ENCODE measurements around the gene MYO3B.

MYO3B gene

GRCh38 chr2:170449034-170449433 is 271.1 kb downstream of the MYO3B start:
- no peak overlapping the region for H3K27ac ChIP-seq
- no peak for TF ChIP-seq CTCF (conservative IDR thresholded peaks at IDR 0.05)
- no peak for TF ChIP-seq ZFX (IDR thresholded peaks at IDR 0.05)

- no peak overlapping the region for H3K27ac ChIP-seq
- no peak for TF ChIP-seq ZFX (IDR thresholded peaks at IDR 0.05)
- no peak for TF ChIP-seq CTCF (conservative IDR thresholded peaks at IDR 0.05)
Observed at GRCh38 chr2:170454471-170455372, 276.8 kb downstream of the MYO3B start.

GRCh38 chr2:170455617-170456426 is 277.9 kb downstream of the MYO3B start:
- no peak overlapping the region for H3K27ac ChIP-seq
- TF ChIP-seq ZFX (IDR thresholded peaks at IDR 0.05) = no peak
- no peak for TF ChIP-seq CTCF (conservative IDR thresholded peaks at IDR 0.05)

GRCh38 chr2:170456914-170457313 is 279.0 kb downstream of the MYO3B start:
- TF ChIP-seq CTCF (conservative IDR thresholded peaks at IDR 0.05) (no peak), ZFX (IDR thresholded peaks at IDR 0.05) (no peak)
- H3K27ac ChIP-seq = no peak overlapping the region

- no peak for TF ChIP-seq CTCF (conservative IDR thresholded peaks at IDR 0.05)
- no peak for TF ChIP-seq ZFX (IDR thresholded peaks at IDR 0.05)
- H3K27ac ChIP-seq = no peak overlapping the region
Observed at GRCh38 chr2:170457742-170458141, 279.8 kb downstream of the MYO3B start.

- H3K27ac ChIP-seq = no peak overlapping the region
- TF ChIP-seq CTCF (conservative IDR thresholded peaks at IDR 0.05) = peak; percentile 8
- TF ChIP-seq ZFX (IDR thresholded peaks at IDR 0.05) = no peak
Observed at GRCh38 chr2:170461889-170462288, 283.9 kb downstream of the MYO3B start.
